Left renal cortex interstitium (tissue), 4 donors: ENCODE results near the gene IL7R. TPM values are rescaled to one million over a fixed set of nuclear protein-coding genes. Genes with fewer than 3 reads are reported as not detected.
"Not testable (repeated sequence)": the region's sequence is repeated elsewhere in the genome, so short reads cannot be mapped to it uniquely, and the experiment has no call there.

Experiments
- DNase-seq, 4 donors: peaks; one replicate each; pipeline ENCODE4 v3.0.0-alpha.2; 2013; ENCODE audit warnings: low read depth in 4 of 4, low spot score in 2 of 4, missing footprints in 1 of 4
- polyA plus RNA-seq, 4 donors: library from polyadenylated mRNA; unstranded; fragments of 120-200 nt; gene quantifications; one replicate each; pipeline ENCODE4 v1.2.1, GENCODE V29; 2013; ENCODE audit not compliant: insufficient read length in 4 of 4

The IL7R gene
- polyA plus RNA-seq, 4 donors: 0.52 to 1.5 (median 0.93) TPM

DNA sequence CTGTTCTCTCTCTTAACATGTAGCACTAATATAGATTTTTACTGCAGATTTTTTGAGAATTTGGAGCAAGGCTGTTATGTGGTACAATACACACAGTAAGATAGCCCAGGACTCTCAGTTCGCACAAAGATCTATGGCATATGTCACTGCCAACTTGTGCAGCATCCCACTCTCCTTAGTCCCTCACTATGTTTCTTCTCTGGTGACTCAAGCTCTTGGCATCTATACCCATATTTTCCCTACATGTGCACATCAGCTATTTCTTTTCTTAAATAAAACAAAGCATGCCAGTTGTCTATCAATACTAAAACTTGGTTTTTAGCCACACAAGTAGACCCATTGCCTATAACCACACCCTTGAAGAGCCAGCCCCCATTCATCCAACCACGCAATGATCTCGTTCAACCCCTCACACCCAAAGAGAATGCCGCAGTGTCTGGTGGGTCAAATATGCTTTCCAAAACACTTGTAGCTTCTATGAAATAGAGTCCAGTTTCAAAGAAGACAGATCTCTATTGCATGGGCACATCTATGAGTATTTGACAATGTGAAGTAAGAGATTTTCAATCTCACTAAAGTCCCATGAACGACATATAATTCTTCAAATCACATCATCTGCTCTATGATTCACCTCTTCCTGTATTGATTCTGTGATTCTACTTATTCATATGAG, 18.2 kb upstream of the IL7R start:
- DNase-seq: no peak

GRCh38 chr5:35842856-35843255, 13.8 kb upstream of the IL7R start:
- no peak for DNase-seq

- DNase-seq: not testable (repeated sequence)
These were observed 11.2 kb upstream of the IL7R start for GRCh38 chr5:35845508-35845907.

GRCh38 chr5:35847491-35847890, 9.2 kb upstream of the IL7R start:
- DNase-seq: no peak

DNA sequence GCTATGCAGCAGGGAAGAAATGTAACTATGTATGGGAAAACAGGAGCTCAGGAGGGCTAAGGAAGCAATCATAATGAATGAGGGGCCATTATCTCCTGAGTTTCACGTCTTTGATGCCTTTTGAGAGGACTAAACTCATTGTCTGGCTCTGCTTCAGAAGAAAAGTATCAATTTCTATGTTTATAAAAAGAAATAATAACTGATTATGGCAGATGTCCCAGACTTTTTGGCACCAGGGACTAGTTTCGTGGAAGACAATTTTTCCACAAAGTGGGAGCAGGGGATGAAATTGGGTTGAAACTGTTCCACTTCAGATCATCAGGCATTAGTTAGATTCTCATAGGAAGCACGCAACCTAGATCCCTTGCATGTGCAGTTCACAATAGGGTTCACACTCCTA, 8.7 kb upstream of the IL7R start:
- DNase-seq: no peak

GRCh38 chr5:35849860-35850259, 6.8 kb upstream of the IL7R start:
- no peak for DNase-seq

DNA sequence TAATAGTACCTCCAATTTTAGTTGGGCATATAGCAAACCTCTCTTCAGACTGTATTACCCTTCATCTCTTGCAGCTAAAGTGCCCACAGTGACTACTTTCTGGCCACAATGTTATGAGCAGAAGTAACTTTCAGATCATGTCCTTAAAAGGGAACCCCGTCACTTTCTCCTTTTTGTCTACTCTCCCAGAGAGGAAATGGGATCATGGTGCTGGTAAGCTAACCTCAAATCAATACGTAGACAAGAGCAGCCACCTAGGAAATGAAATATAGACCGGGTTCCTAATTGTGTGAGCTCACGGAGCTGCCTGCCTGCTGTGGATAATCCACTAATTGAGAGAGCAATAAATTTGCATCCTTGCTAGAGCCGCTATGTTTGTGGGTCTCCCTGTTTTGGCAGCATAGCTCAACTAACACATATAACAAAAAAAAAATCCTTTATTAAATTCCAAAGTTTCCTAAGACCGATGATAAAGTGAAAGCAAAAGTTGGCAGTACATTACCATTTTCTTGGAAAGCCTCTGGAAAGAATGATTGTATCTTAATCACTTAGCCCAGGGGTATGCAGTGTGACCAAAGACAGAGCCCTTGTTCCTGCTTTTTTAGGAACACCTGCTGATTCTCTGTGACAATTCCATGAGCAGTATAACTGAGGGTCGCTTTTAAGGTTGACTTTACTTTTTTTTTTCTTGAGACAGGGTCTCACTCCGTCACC, 5.6 kb upstream of the IL7R start:
- DNase-seq: no peak

- no peak for DNase-seq
These were observed 4.5 kb upstream of the IL7R start for GRCh38 chr5:35852084-35852734.

DNA sequence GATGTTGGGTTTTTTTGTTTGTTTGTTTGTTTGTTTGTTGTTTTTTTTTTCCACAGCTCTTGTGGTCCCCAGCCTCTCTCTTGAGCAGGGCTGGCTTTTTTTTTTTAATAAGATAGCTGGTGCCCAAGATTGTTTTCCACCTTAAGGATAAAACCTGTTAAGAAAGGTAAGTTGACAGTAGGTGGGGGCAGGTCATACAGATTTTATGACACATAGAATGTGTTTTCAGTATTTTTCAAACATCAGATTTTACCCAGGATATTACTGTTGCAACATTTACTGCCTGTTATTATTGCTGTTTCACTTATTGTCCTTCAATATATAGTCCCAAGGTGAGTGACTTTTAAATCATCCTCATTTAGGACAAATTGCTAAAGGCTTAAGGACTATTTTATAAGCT, 3.9 kb upstream of the IL7R start:
- no peak for DNase-seq

GRCh38 chr5:35853631-35854030, 3.1 kb upstream of the IL7R start:
- DNase-seq: no peak

GRCh38 chr5:35854248-35854647, 2.4 kb upstream of the IL7R start:
- no peak for DNase-seq

DNA sequence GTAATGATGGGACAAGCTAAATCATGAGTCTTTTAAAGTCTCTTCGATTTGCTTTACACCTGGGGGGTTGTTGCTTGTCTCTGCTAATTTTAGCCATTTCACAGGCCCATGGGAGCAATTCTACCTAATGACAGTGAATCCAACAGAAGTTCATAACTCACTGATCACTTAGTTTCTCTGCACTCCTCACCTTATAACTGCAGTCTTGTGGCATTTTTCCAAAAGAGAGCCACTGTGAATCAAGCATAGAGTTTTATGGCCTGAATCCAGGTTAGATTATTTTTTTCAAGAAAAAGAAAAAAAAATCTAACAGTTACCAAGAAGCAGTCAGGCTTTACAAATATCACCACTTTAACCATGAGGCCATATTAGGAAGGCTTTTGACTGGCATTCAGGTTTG, 1.5 kb upstream of the IL7R start:
- DNase-seq: no peak

DNA sequence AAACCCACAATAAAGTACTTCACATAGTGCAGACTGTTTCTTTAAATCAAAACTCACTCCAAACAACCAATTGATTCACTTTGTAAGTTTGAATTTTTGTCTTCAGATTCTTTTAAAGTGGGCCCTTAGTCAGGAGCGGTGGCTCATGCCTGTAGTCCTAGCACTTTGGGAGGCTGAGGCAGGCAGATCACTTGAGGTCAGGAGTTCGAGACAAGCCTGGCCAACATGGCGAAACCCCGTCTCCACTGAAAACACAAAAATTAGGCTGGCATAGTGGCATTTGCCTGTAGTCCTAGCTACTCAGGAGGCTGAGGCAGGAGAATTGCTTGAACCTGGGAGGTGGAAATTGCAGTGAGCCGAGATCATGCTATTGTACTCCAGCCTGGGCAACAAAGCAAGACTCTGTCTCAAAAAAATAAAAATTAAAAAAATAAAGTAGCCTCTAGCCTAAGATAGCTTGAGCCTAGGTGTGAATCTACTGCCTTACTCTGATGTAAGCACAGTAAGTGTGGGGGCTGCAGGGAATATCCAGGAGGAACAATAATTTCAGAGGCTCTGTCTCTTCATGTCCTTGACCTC, 416 bp upstream of the IL7R start:
- not testable (repeated sequence) for DNase-seq

DNA sequence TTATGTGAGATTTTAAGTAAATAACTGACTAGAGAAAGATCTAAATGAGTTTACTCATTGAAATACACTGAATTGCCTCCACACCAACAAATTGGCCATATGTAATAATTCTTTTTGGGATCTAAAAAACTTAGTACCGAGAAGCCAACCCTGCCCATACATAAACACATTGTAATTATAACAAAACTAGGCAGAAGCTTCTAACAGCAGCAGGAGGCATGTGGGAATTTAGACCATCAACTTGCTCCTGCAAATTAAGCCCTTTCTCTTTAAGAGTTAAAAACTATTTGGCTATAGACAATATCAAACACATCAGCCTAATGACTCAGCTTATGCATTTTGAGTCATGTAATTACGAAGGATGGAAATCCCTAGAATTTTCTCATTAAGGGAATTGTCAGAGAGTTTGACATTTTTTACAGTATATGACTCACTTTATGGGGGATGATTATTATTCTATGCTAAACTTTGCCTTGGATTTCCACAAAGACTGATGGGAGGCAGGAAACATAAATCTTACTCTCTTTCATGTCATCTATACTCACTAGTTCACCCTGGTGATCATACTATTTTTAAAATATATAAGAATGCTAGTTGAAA, 1.0 kb downstream of the IL7R start:
- DNase-seq: no peak

- no peak for DNase-seq
These were observed 2.5 kb downstream of the IL7R start for GRCh38 chr5:35859101-35859661.

- DNase-seq: no peak
These were observed 4.0 kb downstream of the IL7R start for GRCh38 chr5:35860686-35861085.

DNA sequence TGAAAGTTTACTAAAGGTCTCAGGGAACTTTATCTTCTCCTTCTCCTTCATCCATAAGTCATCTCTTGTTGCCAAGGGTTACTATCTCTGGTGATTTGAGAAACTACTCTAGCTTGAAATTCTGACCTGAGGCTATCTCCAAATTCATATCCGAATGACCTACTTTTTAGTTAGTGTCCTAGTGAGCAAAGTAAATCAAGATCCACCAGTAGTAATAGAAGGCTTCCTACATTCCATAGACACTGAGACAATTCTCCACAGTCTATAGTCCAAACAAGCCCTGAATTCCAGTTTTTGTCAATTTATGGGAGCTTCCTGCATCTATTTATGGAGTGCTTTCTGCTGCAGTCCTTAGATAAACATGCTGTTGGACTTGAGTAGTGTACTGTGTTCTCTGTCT, 5.0 kb downstream of the IL7R start:
- no peak for DNase-seq

GRCh38 chr5:35862126-35862525, 5.4 kb downstream of the IL7R start:
- DNase-seq: no peak

DNA sequence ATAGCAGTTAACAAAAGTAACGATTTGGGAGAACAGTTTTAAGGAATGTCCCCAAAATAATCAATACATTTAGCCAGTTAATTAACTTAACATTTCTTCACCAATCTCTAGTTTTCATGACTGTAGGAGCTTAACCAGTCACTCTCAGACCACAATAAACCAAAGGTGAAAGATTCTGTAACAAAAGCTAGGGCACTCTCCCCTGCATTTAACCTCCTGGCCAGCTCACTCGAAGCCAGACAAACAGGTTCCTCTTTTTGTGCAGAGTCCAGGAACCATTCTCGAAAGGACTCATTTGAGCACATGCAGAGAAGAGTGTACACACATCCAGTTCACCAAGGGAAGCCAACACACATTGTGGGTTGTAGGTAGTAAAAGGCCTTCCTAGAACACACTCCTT, 6.5 kb downstream of the IL7R start:
- no peak for DNase-seq

- no peak for DNase-seq
These were observed 11.3 kb downstream of the IL7R start for GRCh38 chr5:35867998-35868397.
